HepG2 (cell line): Measurements from ENCODE around the gene FAM118A. TPM values are rescaled to one million over a fixed set of nuclear protein-coding genes. Genes with fewer than 3 reads are reported as not detected.

Experiments used
- CHCHD3 ChIP-seq: sonication (generic); formaldehyde crosslinking; IDR thresholded peaks from 2 replicates; pipeline ENCODE4 v1.8.0; 2022; ENCODE audit warnings: mild to moderate bottlenecking, missing genetic modification reagents, moderate library complexity
- ERF ChIP-seq: IDR thresholded peaks from 2 replicates; pipeline ENCODE4 v1.6.1; 2018; ENCODE audit warnings: missing biosample characterization, missing genetic modification reagents
- HCFC1 ChIP-seq: fragments of 150-350 bp; IDR thresholded peaks from 2 replicates; pipeline ENCODE4 v1.6.1; 2014; ENCODE audit warnings: low read depth, low read length
- HMGA1 ChIP-seq: sonication (generic); formaldehyde crosslinking; conservative IDR thresholded peaks from 2 replicates; pipeline ENCODE4 v1.4.0; 2020; ENCODE audit warnings: missing genetic modification reagents
- MAFF ChIP-seq: IDR thresholded peaks from 2 replicates; pipeline ENCODE4 v1.6.1; 2011; ENCODE audit warnings: low read depth, low read length, improper control_type of control experiment
- RFX1 ChIP-seq: fragments of 450-650 bp; IDR thresholded peaks from 2 replicates; pipeline ENCODE4 v1.6.1; 2017
- SAP130 ChIP-seq: IDR thresholded peaks from 2 replicates; pipeline ENCODE4 v1.6.1; 2016; ENCODE audit warnings: low read depth
- XBP1 ChIP-seq: sonication (generic); formaldehyde crosslinking; IDR thresholded peaks from 2 replicates; pipeline ENCODE4 v1.5.0; 2020; ENCODE audit warnings: missing genetic modification reagents
- ZFYVE20 ChIP-seq: sonication (generic); formaldehyde crosslinking; IDR thresholded peaks from 2 replicates; pipeline ENCODE4 v1.8.0; 2023; ENCODE audit warnings: low read depth, mild to moderate bottlenecking, moderate library complexity, missing genetic modification reagents, borderline replicate concordance
- ZNF33A ChIP-seq: sonication (generic); formaldehyde crosslinking; IDR thresholded peaks from 2 replicates; pipeline ENCODE4 v1.5.1; 2020; ENCODE audit warnings: missing genetic modification reagents, mild to moderate bottlenecking, moderate library complexity, borderline replicate concordance
- ZNF678 ChIP-seq: sonication (generic); formaldehyde crosslinking; IDR thresholded peaks from 2 replicates; pipeline ENCODE4 v1.4.0; 2020; ENCODE audit warnings: mild to moderate bottlenecking, missing genetic modification reagents
- polyA plus RNA-seq, 8 experiments: library from polyadenylated mRNA; depleted of rRNA in 3 of 8; stranded (reverse) in 7 of 8; unstranded in 1 of 8; fragments of >200 nt; fragmentation: Illumina TruSeq in 4 of 8; extraction: Trizol in 4 of 8; gene quantifications; 2 replicates each; pipeline versions ENCODE4 v1.2.1 to v1.2.3, GENCODE V29; 2011 to 2016; ENCODE audit warnings: low read depth in 4 of 8, missing spikeins in 1 of 8, mixed read lengths in 1 of 8; ENCODE audit not compliant: insufficient read depth in 1 of 8
- total RNA-seq, 5 experiments: library from RNA; depleted of rRNA; stranded (reverse); fragments of >200 nt; fragmentation: Illumina TruSeq; extraction: Trizol; gene quantifications; 2 replicates each; pipeline ENCODE4 v1.2.3, GENCODE V29; 2016; ENCODE audit warnings: low read depth in 1 of 5
- TF ChIP-seq, protein P1 (sequence below): sonication (generic); formaldehyde crosslinking; IDR thresholded peaks from 2 replicates; pipeline ENCODE4 v1.5.0; 2020; ENCODE audit warnings: mild to moderate bottlenecking, missing genetic modification reagents
- TF ChIP-seq, protein P2 (sequence below): IDR thresholded peaks from 2 replicates; pipeline ENCODE4 v1.6.1; 2016; ENCODE audit warnings: missing compliant biosample characterization, missing genetic modification reagents, borderline replicate concordance
- TF ChIP-seq, protein P3 (sequence below): sonication (generic); formaldehyde crosslinking; IDR thresholded peaks from 2 replicates; pipeline ENCODE4 v1.4.0; 2020; ENCODE audit warnings: low read depth, missing genetic modification reagents
- TF ChIP-seq, protein P4 (sequence below): sonication (generic); formaldehyde crosslinking; IDR thresholded peaks from 2 replicates; pipeline ENCODE4 v1.9.0; 2021; ENCODE audit warnings: missing genetic modification reagents, borderline replicate concordance
- TF ChIP-seq, protein P5 (sequence below): sonication (generic); formaldehyde crosslinking; IDR thresholded peaks from 2 replicates; pipeline ENCODE4 v1.5.1; 2020; ENCODE audit warnings: mild to moderate bottlenecking, moderate library complexity, missing genetic modification reagents

Gene FAM118A
- total and polyA plus RNA-seq, 2 of the 13 experiments (the other 11 are each of a cell fraction or from before 2014, with no cell fraction given): 36.7 to 48.2 TPM

DNA sequence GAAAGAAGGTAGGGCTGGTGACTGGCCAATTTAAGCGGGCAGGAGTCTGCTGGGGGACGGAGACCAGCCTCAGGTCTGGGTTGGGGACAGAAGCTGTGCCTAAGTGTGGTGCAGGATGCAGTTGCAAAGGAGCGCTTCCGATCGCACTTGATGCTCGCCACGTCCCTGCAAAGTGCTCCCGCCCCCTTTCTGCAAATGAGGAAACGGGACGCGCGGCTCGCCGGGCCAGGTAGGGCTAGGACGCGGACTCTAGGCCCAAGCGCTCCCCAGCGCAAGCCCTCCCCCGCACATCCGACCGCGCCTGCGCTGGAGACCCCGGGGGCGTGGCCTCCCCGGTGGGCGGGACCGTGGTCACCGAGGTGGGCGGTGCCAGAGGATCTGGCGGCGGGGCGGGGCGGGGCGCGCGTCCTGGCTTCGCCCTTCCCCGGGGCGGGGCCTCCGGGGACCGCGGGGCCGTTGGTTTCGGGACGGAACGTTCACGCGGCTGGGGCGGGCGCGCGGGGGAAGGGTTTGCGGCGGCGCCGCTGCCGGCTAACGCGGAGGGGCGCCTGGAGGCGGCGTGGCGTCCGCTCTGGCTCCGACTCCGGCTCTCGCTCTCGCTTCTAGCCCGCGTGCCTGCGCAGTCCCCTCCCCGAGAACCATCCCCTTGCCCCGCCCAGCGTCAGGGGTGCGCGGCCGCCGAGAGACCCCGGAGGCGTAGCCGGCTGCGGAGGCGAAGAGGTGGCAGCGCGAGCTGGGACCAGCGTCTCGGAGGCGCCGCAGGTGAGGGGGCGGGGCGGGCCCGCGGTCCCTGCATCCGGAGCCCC is at the start of gene FAM118A (continued):
- TF ChIP-seq, protein P1, sequence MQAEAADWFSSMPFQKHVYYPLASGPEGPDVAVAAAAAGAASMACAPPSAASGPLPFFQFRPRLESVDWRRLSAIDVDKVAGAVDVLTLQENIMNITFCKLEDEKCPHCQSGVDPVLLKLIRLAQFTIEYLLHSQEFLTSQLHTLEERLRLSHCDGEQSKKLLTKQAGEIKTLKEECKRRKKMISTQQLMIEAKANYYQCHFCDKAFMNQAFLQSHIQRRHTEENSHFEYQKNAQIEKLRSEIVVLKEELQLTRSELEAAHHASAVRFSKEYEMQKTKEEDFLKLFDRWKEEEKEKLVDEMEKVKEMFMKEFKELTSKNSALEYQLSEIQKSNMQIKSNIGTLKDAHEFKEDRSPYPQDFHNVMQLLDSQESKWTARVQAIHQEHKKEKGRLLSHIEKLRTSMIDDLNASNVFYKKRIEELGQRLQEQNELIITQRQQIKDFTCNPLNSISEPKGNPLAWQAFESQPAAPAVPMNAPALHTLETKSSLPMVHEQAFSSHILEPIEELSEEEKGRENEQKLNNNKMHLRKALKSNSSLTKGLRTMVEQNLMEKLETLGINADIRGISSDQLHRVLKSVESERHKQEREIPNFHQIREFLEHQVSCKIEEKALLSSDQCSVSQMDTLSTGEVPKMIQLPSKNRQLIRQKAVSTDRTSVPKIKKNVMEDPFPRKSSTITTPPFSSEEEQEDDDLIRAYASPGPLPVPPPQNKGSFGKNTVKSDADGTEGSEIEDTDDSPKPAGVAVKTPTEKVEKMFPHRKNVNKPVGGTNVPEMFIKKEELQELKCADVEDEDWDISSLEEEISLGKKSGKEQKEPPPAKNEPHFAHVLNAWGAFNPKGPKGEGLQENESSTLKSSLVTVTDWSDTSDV (CRISPR knock-in tag): no peak
- no peak for TF ChIP-seq MAFF
- no peak for TF ChIP-seq HMGA1 (CRISPR knock-in tag)
- TF ChIP-seq, protein P2, sequence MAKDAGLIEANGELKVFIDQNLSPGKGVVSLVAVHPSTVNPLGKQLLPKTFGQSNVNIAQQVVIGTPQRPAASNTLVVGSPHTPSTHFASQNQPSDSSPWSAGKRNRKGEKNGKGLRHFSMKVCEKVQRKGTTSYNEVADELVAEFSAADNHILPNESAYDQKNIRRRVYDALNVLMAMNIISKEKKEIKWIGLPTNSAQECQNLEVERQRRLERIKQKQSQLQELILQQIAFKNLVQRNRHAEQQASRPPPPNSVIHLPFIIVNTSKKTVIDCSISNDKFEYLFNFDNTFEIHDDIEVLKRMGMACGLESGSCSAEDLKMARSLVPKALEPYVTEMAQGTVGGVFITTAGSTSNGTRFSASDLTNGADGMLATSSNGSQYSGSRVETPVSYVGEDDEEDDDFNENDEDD (CRISPR knock-in tag): peak; percentile 56; the same call in 1 of the 2 replicates
- TF ChIP-seq, protein P3, sequence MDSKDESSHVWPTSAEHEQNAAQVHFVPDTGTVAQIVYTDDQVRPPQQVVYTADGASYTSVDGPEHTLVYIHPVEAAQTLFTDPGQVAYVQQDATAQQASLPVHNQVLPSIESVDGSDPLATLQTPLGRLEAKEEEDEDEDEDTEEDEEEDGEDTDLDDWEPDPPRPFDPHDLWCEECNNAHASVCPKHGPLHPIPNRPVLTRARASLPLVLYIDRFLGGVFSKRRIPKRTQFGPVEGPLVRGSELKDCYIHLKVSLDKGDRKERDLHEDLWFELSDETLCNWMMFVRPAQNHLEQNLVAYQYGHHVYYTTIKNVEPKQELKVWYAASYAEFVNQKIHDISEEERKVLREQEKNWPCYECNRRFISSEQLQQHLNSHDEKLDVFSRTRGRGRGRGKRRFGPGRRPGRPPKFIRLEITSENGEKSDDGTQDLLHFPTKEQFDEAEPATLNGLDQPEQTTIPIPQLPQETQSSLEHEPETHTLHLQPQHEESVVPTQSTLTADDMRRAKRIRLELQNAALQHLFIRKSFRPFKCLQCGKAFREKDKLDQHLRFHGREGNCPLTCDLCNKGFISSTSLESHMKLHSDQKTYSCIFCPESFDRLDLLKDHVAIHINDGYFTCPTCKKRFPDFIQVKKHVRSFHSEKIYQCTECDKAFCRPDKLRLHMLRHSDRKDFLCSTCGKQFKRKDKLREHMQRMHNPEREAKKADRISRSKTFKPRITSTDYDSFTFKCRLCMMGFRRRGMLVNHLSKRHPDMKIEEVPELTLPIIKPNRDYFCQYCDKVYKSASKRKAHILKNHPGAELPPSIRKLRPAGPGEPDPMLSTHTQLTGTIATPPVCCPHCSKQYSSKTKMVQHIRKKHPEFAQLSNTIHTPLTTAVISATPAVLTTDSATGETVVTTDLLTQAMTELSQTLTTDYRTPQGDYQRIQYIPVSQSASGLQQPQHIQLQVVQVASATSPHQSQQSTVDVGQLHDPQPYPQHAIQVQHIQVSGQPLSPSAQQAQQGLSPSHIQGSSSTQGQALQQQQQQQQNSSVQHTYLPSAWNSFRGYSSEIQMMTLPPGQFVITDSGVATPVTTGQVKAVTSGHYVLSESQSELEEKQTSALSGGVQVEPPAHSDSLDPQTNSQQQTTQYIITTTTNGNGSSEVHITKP: no peak; the same call in 1 of the 2 replicates
- TF ChIP-seq ERF (CRISPR knock-in tag): 0 out of 2 replicates have a peak, but pooled peaks have one; percentile 72
- no peak for TF ChIP-seq ZNF678
- TF ChIP-seq ZNF33A (CRISPR knock-in tag): no peak
- TF ChIP-seq XBP1 (CRISPR knock-in tag): no peak
- TF ChIP-seq CHCHD3 (CRISPR knock-in tag): no peak
- no peak for TF ChIP-seq RFX1
- no peak for TF ChIP-seq ZFYVE20
- TF ChIP-seq, protein P4, sequence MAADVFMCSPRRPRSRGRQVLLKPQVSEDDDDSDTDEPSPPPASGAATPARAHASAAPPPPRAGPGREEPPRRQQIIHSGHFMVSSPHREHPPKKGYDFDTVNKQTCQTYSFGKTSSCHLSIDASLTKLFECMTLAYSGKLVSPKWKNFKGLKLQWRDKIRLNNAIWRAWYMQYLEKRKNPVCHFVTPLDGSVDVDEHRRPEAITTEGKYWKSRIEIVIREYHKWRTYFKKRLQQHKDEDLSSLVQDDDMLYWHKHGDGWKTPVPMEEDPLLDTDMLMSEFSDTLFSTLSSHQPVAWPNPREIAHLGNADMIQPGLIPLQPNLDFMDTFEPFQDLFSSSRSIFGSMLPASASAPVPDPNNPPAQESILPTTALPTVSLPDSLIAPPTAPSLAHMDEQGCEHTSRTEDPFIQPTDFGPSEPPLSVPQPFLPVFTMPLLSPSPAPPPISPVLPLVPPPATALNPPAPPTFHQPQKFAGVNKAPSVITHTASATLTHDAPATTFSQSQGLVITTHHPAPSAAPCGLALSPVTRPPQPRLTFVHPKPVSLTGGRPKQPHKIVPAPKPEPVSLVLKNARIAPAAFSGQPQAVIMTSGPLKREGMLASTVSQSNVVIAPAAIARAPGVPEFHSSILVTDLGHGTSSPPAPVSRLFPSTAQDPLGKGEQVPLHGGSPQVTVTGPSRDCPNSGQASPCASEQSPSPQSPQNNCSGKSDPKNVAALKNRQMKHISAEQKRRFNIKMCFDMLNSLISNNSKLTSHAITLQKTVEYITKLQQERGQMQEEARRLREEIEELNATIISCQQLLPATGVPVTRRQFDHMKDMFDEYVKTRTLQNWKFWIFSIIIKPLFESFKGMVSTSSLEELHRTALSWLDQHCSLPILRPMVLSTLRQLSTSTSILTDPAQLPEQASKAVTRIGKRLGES (CRISPR knock-in tag): no peak
- TF ChIP-seq, protein P5, sequence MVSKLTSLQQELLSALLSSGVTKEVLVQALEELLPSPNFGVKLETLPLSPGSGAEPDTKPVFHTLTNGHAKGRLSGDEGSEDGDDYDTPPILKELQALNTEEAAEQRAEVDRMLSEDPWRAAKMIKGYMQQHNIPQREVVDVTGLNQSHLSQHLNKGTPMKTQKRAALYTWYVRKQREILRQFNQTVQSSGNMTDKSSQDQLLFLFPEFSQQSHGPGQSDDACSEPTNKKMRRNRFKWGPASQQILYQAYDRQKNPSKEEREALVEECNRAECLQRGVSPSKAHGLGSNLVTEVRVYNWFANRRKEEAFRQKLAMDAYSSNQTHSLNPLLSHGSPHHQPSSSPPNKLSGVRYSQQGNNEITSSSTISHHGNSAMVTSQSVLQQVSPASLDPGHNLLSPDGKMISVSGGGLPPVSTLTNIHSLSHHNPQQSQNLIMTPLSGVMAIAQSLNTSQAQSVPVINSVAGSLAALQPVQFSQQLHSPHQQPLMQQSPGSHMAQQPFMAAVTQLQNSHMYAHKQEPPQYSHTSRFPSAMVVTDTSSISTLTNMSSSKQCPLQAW: peak; percentile 37; the same call in 1 of the 2 replicates
- TF ChIP-seq SAP130 (CRISPR knock-in tag): peak; percentile 83
- peak; percentile 55 for TF ChIP-seq HCFC1
